T-helper 2 cell treated with Interferon-gamma antibody and Interleukin-4, amounts not matched to agents 100 ng/mL and 5 ng/mL, for 36 hours (primary cell): ENCODE measurements around the gene GLIS1. TPM values are rescaled to one million over a fixed set of nuclear protein-coding genes. Genes with fewer than 3 reads are reported as not detected.

Experiments used
- intact Hi-C: fragments of 100-400 bp; cut with micrococcal nuclease; formaldehyde crosslinking; loops from one replicate; pipeline ENCODE4 v1.15.1; 2023
- total RNA-seq: library from RNA; stranded (reverse); gene quantifications from 2 replicates; pipeline ENCODE4 v1.2.3, GENCODE V29; 2022

The GLIS1 gene
- total RNA-seq, 1 donor from 2014 or later, result not detected

DNA sequence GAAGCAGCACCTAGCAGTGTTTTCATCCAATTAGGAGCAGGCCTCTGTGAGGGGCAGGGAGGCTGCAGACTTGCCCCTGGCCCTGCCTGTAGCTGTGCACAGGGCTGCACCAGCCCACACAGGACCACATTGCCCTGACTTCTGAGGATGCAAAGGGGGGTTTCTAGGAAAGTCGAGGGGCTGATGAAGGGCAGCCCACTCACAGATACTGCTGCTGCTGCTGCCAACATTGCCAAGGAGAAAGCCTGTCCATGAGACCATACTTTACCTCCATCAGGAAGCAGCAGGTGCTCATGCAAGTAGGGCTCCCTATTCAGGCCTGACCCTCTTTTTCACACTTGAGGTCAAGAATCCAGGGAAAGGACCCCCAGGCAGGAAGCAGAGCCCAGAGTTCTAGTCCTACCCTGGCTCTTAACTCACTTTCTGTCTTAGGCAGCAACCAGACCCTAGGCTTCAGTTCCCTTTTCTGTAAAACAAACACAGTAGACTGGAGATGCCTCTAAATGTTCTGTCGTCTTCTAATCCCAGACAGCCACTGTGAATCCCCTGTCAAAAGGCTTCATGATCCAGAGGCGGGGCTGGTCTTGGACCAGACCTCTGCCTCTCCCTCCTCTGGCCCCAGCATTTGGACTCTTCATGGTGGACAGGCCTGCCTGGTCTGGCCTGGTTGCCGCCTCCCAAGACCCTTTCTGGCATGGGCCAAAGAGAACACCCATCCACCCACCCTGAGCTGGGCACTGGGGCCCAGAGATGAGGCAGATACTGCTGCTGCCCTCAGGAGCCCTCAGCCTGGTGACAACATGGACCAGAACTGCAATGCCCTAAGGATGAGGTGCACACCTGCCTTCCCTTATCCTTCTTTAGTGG lies 120.2 kb downstream of the GLIS1 start:
- intact Hi-C loops, result no loop called here

- intact Hi-C loops, result no loop called here
These were observed 121.0 kb downstream of the GLIS1 start for GRCh38 chr1:53617851-53618499.

- intact Hi-C loops, result no loop called here
These were observed 121.6 kb downstream of the GLIS1 start for GRCh38 chr1:53617382-53617781.

- intact Hi-C loops, result no loop called here
These were observed 122.0 kb downstream of the GLIS1 start for GRCh38 chr1:53616927-53617326.

- intact Hi-C loops, result no loop called here
These were observed 122.5 kb downstream of the GLIS1 start for GRCh38 chr1:53616511-53616910.

DNA sequence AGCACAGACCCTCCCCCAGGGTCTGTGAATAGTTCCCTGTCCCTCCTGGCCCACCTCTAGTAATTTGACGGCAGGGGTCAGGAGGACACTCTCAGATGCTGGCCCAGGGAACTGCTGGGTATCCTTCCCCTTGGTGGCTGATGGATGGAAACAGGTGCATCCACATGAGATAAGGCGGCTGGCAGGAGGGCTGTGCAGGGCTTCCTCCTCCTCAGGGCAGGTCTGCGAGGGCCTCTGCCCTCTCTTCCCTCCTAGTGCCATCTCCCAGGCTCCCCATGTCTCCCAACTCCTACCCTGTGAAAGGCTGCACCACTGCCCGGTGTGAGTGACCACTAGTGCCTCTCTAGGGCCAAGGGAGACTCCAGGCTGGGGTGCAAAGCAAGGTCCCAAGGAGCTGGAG lies 123.9 kb downstream of the GLIS1 start:
- intact Hi-C loops, result no loop called here

- intact Hi-C loops, result no loop called here
These were observed 124.5 kb downstream of the GLIS1 start for GRCh38 chr1:53614231-53615021.

DNA sequence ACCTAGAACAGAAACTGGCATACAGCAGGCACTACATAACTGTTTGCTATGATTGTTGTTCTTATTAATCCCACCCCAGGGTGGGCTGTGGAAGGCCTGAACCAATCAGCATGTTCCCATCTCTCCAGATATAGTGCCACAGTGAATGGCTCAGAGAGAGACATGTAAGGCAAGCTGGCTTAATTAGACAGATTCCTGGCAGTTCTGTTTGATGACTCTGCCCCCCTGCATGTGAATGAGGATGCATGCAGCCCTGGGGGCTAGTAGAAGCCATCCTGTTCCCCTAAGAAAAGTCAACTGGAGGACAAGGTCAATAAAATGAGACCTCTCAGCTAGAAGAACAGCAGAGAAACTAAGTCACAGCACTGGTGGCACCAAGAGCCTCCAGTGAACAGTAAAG lies 130.3 kb downstream of the GLIS1 start:
- intact Hi-C loops, result no loop called here

DNA sequence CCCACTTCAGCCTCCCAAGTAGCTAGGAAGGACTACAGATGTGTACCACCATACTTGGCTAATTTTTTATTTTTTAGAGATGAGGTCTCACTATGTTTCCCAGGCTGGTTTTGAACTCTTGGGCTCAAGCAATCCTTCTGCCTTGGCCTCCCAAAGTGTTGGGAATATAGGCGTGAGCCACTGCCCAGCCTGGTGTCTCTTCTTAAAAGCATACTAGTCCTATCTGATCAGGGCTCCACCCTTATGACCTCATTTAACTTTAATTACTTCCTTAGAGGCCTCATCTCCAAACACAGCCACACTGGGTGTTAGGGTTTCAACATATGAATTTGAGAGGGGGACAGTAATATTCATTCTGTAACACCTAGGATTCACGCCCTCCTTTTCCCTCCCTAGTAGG lies 130.9 kb downstream of the GLIS1 start:
- intact Hi-C loops, result no loop called here

- intact Hi-C loops, result no loop called here
These were observed 132.3 kb downstream of the GLIS1 start for GRCh38 chr1:53606651-53607051.

- intact Hi-C loops, result no loop called here
These were observed 132.8 kb downstream of the GLIS1 start for GRCh38 chr1:53606197-53606596.

- intact Hi-C loops, result no loop called here
These were observed 133.8 kb downstream of the GLIS1 start for GRCh38 chr1:53605181-53605580.

GRCh38 chr1:53604291-53604919 lies 134.6 kb downstream of the GLIS1 start:
- intact Hi-C loops, result no loop called here

DNA sequence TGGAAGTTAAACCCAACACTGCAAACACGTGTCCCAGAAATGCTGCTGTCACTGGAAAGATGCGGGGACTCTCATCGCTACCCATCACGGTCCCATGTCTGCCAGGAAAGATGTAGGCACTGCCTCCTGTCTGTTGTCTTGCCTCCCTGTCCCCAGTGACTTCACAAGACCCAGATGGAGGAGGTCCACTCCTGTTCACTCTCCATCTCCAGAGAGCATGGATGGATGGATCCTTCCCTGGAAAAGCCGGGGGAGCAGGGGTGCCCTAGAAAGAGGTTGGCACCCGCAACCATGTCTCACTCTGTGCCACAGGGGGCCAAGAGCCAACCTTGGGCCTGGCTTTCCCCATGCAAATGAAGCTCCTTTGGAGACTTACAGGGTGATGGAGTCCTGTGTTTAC lies 135.5 kb downstream of the GLIS1 start:
- intact Hi-C loops, result no loop called here

DNA sequence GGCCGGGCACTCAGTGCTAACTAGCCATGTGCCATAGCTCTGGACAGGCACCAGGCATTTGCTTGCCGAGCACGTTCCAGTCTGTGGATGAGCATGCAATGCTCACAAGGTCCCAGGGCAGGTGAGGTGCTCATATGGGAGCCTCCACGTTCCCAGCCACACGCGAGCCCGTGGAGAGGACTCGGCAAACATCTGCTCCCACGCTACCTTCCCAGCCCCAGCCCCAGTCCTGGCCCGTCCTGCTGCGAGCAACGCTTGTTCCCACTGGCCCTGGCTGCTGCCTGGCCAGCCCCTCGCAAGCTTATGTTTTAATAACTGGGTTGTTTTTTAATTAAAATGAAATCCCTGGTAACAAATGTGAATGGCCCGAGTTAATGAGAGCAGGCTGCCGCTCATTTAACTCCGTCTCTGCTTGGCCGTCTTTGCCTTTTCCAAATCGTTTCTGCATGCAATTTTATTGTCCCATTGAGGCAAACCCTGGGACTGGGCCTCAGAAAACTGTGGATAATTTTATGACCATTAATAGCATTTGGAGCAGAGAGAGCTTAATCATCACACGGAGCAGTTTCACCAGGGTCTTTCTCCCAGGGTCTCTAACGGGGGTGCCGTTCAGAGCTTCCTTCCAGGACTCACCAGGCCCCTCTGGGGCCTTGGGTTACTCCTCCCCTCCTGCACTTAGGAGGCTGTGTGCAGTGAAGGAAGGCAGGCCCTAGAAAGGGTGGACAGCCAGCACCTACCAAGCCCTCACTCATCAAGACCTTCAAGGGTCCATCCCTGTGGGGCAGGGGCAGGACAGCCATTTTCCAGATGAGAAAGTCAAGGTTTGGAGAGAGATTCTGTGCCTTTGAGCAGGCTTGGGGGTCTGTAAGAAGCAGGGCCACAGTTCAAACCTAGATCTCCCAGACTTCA lies 136.8 kb downstream of the GLIS1 start:
- intact Hi-C loops, result no loop called here

GRCh38 chr1:53601031-53601745 lies 137.8 kb downstream of the GLIS1 start:
- intact Hi-C loops, result no loop called here

DNA sequence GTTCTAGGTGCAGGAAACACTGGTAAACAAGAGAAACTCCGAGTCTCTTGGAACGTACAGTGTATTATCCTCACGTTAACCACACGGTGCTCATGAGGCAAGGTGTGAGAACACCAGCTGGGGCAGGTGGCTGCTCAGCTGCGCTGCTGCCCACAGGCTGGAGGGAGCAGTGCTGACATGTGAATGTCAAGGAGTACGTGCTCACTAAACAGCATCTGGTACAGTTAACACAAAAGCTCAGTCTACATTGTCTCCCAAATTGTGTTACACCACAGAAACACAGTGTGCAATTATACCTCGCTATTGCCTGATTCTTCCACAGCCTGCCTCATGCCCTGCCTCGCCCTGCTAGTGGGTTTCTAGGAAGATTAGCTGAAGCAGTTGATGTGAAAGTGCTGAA lies 138.4 kb downstream of the GLIS1 start:
- intact Hi-C loops, result no loop called here

- intact Hi-C loops, result no loop called here
These were observed 139.0 kb downstream of the GLIS1 start for GRCh38 chr1:53600001-53600400.

GRCh38 chr1:53599481-53599880 lies 139.5 kb downstream of the GLIS1 start:
- intact Hi-C loops, result no loop called here

DNA sequence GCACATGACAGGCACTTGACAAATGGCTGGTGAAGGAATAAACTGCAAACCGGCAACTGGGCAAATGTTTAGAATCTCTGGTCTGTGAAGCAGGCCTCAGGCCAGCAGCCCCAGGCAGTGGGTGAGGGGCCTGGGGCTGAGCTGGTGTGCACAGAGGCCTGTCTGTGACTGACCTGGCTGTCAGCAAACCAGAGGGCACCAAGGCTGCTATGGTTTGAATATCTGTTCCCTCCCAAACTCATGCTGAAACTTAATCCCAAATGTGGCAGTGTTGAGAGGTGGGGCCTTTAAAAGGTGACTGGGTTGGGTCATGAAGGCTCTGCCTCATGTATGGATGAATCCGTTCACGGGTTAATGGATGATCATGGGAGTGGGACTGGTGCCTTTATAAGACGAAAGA lies 140.0 kb downstream of the GLIS1 start:
- intact Hi-C loops, result no loop called here
